GM12878 (cell line): Measurements from ENCODE around the gene SRBD1. TPM values are rescaled to one million over a fixed set of nuclear protein-coding genes. Genes with fewer than 3 reads are reported as not detected.

ENCODE experiments used
- ATAC-seq: fragments of 200-7000 bp; cut with Tn5 transposase; 3 replicates; pipeline ENCODE4 v1.9.1; 2020; ENCODE audit warnings: mild to moderate bottlenecking, moderate library complexity
- BruUV-seq: library from RNA; stranded (reverse); fragments of 400-500 nt; replicated peaks from 2 replicates; lab custom pipeline; 2021; lab: Mats Ljungman, UMichigan
- CTCF ChIA-PET: fragments of 300-600 bp; sonication (Branson Sonifier 250); formaldehyde crosslinking; extraction: SDS; loops from one replicate; lab custom pipeline; 2021; ENCODE audit warnings: inconsistent platforms; lab: Yijun Ruan, JAX
- POLR2A ChIA-PET: fragments of 350-600 bp; formaldehyde crosslinking; extraction: SDS; loops from one replicate; lab custom pipeline; 2021; ENCODE audit warnings: inconsistent platforms; lab: Charles Lee
- RAD21 ChIA-PET: fragments of 300-600 bp; sonication (Branson Sonifier 250); formaldehyde crosslinking; loops from one replicate; lab custom pipeline; 2023; ENCODE audit warnings: antibody characterized with exemption; ENCODE audit not compliant: unreplicated experiment; lab: Charles Lee
- SMC1A ChIA-PET: fragments of 300-600 bp; sonication (Branson Sonifier 250); formaldehyde crosslinking; loops from one replicate; lab custom pipeline; 2023; ENCODE audit not compliant: unreplicated experiment, uncharacterized antibody; lab: Charles Lee
- DNase-seq: peaks from one replicate; pipeline ENCODE4 v3.0.0-alpha.2; 2011; ENCODE audit warnings: low read depth, low spot score
- FAIRE-seq: peaks from 3 replicates; lab custom pipeline; 2011; peaks lifted over from hg19 to GRCh38; lab: Jason Lieb, UNC
- H2AFZ ChIP-seq: 2 replicates; pipeline ENCODE4 v1.6.0; 2011; ENCODE audit warnings: low read depth, low read length, control low read depth; ENCODE audit not compliant: control insufficient read depth
- H3K27ac ChIP-seq: 2 replicates; pipeline ENCODE4 v1.5.1; 2011; ENCODE audit warnings: control low read depth; ENCODE audit not compliant: control insufficient read depth, insufficient read depth
- H3K27me3 ChIP-seq, 2 experiments: replicated peaks in 1 of 2; 2 replicates each; pipeline versions ENCODE4 v1.6.0 to v1.6.1; 2011; ENCODE audit warnings: low read length in 1 of 2; ENCODE audit not compliant: control insufficient read depth in 2 of 2, insufficient read depth in 2 of 2
- H3K36me3 ChIP-seq, 2 experiments: 2 replicates each; pipeline ENCODE4 v1.5.1; 2011; ENCODE audit warnings: low read length in 1 of 2; ENCODE audit not compliant: control insufficient read depth in 2 of 2, insufficient read depth in 2 of 2
- H3K4me1 ChIP-seq: 2 replicates; pipeline ENCODE4 v1.6.1; 2011; ENCODE audit warnings: mild to moderate bottlenecking, low read length, moderate library complexity, mixed read lengths; ENCODE audit not compliant: control insufficient read depth, insufficient read depth
- H3K4me2 ChIP-seq: 2 replicates; pipeline ENCODE4 v1.6.0; 2011; ENCODE audit warnings: control low read depth; ENCODE audit not compliant: control insufficient read depth, insufficient read depth
- H3K4me3 ChIP-seq: fragments of 200-600 bp; sonication (generic); 2 replicates; pipeline ENCODE4 v1.5.1; 2016
- H3K79me2 ChIP-seq: 2 replicates; pipeline ENCODE4 v1.6.0; 2011; ENCODE audit warnings: low read length; ENCODE audit not compliant: control insufficient read depth, insufficient read depth
- H3K9ac ChIP-seq: 2 replicates; pipeline ENCODE4 v1.8.0; 2011; ENCODE audit warnings: low read length, control low read depth, mixed read lengths; ENCODE audit not compliant: control insufficient read depth, insufficient read depth
- H3K9me3 ChIP-seq: replicated peaks from 3 replicates; pipeline ENCODE4 v1.5.1; 2011; ENCODE audit warnings: mild to moderate bottlenecking, low read length; ENCODE audit not compliant: control insufficient read depth, insufficient read depth
- H4K20me1 ChIP-seq: 2 replicates; pipeline ENCODE4 v1.6.0; 2011; ENCODE audit not compliant: control insufficient read depth, insufficient read depth
- BACH1 ChIP-seq: fragments of 450-650 bp; IDR thresholded peaks from 2 replicates; pipeline ENCODE4 v1.6.1; 2017; ENCODE audit warnings: mild to moderate bottlenecking, borderline replicate concordance
- BCL11A ChIP-seq: IDR thresholded peaks from 2 replicates; pipeline ENCODE4 v1.6.1; 2011; ENCODE audit warnings: low read depth, low read length
- BMI1 ChIP-seq: fragments of 450-650 bp; IDR thresholded peaks from 2 replicates; pipeline ENCODE4 v1.6.1; 2016; ENCODE audit warnings: mild to moderate bottlenecking, moderate library complexity, borderline replicate concordance
- BRCA1 ChIP-seq: IDR thresholded peaks from 2 replicates; pipeline ENCODE4 v1.6.1; 2011; ENCODE audit warnings: low read depth, low read length, improper control_type of control experiment
- CBX5 ChIP-seq: sonication (generic); IDR thresholded peaks from 2 replicates; pipeline ENCODE4 v1.6.1; 2016; ENCODE audit warnings: low read depth, moderate library complexity, mild to moderate bottlenecking, inconsistent platforms
- EED ChIP-seq: sonication (generic); IDR thresholded peaks from 2 replicates; pipeline ENCODE4 v1.6.1; 2016; ENCODE audit warnings: antibody characterized with exemption, low read depth
- HCFC1 ChIP-seq: fragments of 150-350 bp; IDR thresholded peaks from 2 replicates; pipeline ENCODE4 v1.6.1; 2014; ENCODE audit warnings: low read length
- JUNB ChIP-seq: IDR thresholded peaks from 2 replicates; pipeline ENCODE4 v1.6.1; 2016; ENCODE audit warnings: antibody characterized with exemption, mild to moderate bottlenecking
- KLF5 ChIP-seq: fragments of 450-650 bp; IDR thresholded peaks from 2 replicates; pipeline ENCODE4 v1.6.1; 2014; ENCODE audit warnings: mild to moderate bottlenecking; ENCODE audit not compliant: partially characterized antibody
- MTA2 ChIP-seq: fragments of 450-650 bp; IDR thresholded peaks from 2 replicates; pipeline ENCODE4 v1.6.1; 2016; ENCODE audit warnings: low read depth, mild to moderate bottlenecking, moderate library complexity
- NBN ChIP-seq: fragments of 450-650 bp; IDR thresholded peaks from 2 replicates; pipeline ENCODE4 v1.6.1; 2016
- POLR2AphosphoS2 ChIP-seq: IDR thresholded peaks from 2 replicates; pipeline ENCODE4 v1.6.1; 2011; ENCODE audit warnings: low read depth, mild to moderate bottlenecking, low read length, improper control_type of control experiment, moderate library complexity
- RCOR1 ChIP-seq: conservative IDR thresholded peaks from 2 replicates; pipeline ENCODE4 v1.6.1; 2012; ENCODE audit warnings: low read depth, low read length, improper control_type of control experiment
- SP1 ChIP-seq: IDR thresholded peaks from one replicate; pipeline ENCODE4 v1.6.1; 2011; ENCODE audit warnings: low read depth, low read length
- SUPT20H ChIP-seq: IDR thresholded peaks from 2 replicates; pipeline ENCODE4 v1.6.1; 2011; ENCODE audit warnings: low read depth, mild to moderate bottlenecking, low read length, moderate library complexity, borderline replicate concordance; ENCODE audit not compliant: control insufficient read depth
- TCF3 ChIP-seq: IDR thresholded peaks from 2 replicates; pipeline ENCODE4 v1.6.1; 2012; ENCODE audit warnings: low read depth, mild to moderate bottlenecking, low read length, borderline replicate concordance; ENCODE audit not compliant: insufficient read depth
- ZSCAN29 ChIP-seq: fragments of 450-650 bp; IDR thresholded peaks from 2 replicates; pipeline ENCODE4 v1.6.1; 2017; ENCODE audit warnings: mild to moderate bottlenecking, moderate library complexity
- WGBS: methylation state at CpG from one replicate; pipeline ENCODE4 v1.1.6; 2016; ENCODE audit warnings: low lambda C conversion rate; ENCODE audit not compliant: insufficient replicate concordance, insufficient coverage; ENCODE audit errors: missing lambda C conversion rate; 5-methylcytosine and 5-hydroxymethylcytosine counted together
- in situ Hi-C: fragments of 300-500 bp; cut with MboI; formaldehyde crosslinking; loops from 9 replicates; pipeline ENCODE4 v1.14.3; 2018; ENCODE audit warnings: mixed read lengths
- intact Hi-C: fragments of 100-400 bp; cut with micrococcal nuclease; formaldehyde crosslinking; loops from one replicate; pipeline ENCODE4 v1.14.2; 2022; ENCODE audit not compliant: unreplicated experiment
- polyA plus RNA-seq, 11 experiments: library from polyadenylated mRNA; depleted of rRNA in 4 of 11; unstranded in 6 of 11; stranded (reverse) in 5 of 11; fragments of >200 nt; fragmentation: Nextera tagmentation in 4 of 11; fragmentation: Illumina TruSeq in 1 of 11; extraction: Ambion mirVana in 4 of 11; extraction: Trizol in 1 of 11; gene quantifications; 1 replicate in 1 of 11; 2 replicates in 10 of 11; pipeline versions ENCODE4 v1.2.1 to v1.2.3, GENCODE V29; 2011 to 2016; ENCODE audit warnings: inconsistent platforms in 2 of 11, missing spikeins in 2 of 11, low read depth in 1 of 11
- total RNA-seq, 4 experiments: library from RNA; depleted of rRNA in 3 of 4; stranded (reverse); fragments of >200 nt in 3 of 4; fragmentation: Illumina TruSeq in 1 of 4; extraction: Trizol in 1 of 4; gene quantifications; 2 replicates each; pipeline versions ENCODE4 v1.2.1 to v1.2.3, GENCODE V29; 2013 to 2021
- TF ChIP-seq, protein P1 (sequence below): IDR thresholded peaks from 2 replicates; pipeline ENCODE4 v1.6.1; 2011; ENCODE audit warnings: mild to moderate bottlenecking, low read depth, low read length, moderate library complexity; ENCODE audit not compliant: insufficient replicate concordance
- TF ChIP-seq, protein P2 (sequence below): IDR thresholded peaks from 2 replicates; pipeline ENCODE4 v1.6.1; 2011; ENCODE audit warnings: borderline replicate concordance, low read depth, mild to moderate bottlenecking, moderate library complexity, mixed read lengths, low read length; ENCODE audit not compliant: insufficient read depth; ENCODE audit errors: extremely low read length
- TF ChIP-seq, protein P3 (sequence below): fragments of 450-650 bp; IDR thresholded peaks from 2 replicates; pipeline ENCODE4 v1.6.1; 2017; ENCODE audit warnings: mild to moderate bottlenecking, low read depth, inconsistent platforms; ENCODE audit not compliant: poor library complexity, severe bottlenecking

The SRBD1 gene
- total and polyA plus RNA-seq, 10 of the 15 experiments (the other 5 are each of a cell fraction or from before 2014, with no cell fraction given) = 9.7 to 33.1 (median 20.1) TPM

DNA sequence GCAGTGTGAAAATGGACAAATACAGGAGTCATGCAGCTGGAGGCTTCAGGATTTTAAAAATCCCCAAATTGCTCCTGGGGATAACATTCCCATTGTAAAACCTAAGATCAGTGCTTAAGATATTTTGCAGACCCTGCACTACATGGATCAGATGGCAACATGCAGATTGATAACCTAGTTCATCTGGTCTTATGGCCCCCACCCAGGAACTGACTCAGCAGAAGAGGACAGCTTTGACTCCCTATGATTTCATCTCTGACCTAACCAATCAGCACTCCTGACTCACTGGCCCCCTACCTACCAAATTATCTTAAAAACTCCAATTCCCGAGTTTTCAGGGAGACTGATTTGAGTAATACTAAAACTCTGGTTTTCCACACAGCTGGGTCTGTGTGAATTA lies 20.0 kb downstream of the SRBD1 start:
- DNase-seq (no peak), ATAC-seq (no peak), FAIRE-seq (no peak)
- Histone ChIP-seq H3K9ac (no peak overlapping the region), H3K79me2 (peaks cover 4% of the 10 kb centered on the region; the same call in 1 of the 2 replicates), H3K9me3 (no peaks in the 10 kb centered on the region; the same call in 2 of the 3 replicates), H3K27ac (no peak overlapping the region), H3K4me3 (no peak overlapping the region), H3K27me3 (no peaks in the 10 kb centered on the region), H3K4me2 (no peak overlapping the region), H3K4me1 (no peaks in the 10 kb centered on the region), H3K36me3 (peaks cover 0 to 9% of the 10 kb centered on the region in 2 experiments; a peak in 2 of 4 replicates), H2AFZ (no peak overlapping the region), H4K20me1 (no peaks in the 10 kb centered on the region)
- intact Hi-C loops (no loop called here), in situ Hi-C loops (no loop called here)
- ChIA-PET RAD21 (no interaction called here), CTCF (no interaction called here), SMC1A (no interaction called here), POLR2A (interaction anchor here (0.6 kb wide), 1 partner anchor 152 kb away, joined by 3 read pairs; no protein-coding TSS in a partner anchor)
- TF ChIP-seq SUPT20H = no peak
- no peak for TF ChIP-seq KLF5
- no peak for TF ChIP-seq RCOR1
- TF ChIP-seq BACH1 = no peak
- TF ChIP-seq, protein P1, sequence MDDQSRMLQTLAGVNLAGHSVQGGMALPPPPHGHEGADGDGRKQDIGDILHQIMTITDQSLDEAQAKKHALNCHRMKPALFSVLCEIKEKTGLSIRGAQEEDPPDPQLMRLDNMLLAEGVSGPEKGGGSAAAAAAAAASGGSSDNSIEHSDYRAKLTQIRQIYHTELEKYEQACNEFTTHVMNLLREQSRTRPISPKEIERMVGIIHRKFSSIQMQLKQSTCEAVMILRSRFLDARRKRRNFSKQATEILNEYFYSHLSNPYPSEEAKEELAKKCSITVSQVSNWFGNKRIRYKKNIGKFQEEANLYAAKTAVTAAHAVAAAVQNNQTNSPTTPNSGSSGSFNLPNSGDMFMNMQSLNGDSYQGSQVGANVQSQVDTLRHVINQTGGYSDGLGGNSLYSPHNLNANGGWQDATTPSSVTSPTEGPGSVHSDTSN = no peak
- no peak for TF ChIP-seq NBN
- no peak for TF ChIP-seq JUNB
- TF ChIP-seq POLR2AphosphoS2 = no peak
- TF ChIP-seq, protein P2, sequence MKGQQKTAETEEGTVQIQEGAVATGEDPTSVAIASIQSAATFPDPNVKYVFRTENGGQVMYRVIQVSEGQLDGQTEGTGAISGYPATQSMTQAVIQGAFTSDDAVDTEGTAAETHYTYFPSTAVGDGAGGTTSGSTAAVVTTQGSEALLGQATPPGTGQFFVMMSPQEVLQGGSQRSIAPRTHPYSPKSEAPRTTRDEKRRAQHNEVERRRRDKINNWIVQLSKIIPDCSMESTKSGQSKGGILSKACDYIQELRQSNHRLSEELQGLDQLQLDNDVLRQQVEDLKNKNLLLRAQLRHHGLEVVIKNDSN = no peak
- TF ChIP-seq CBX5 = no peak
- no peak for TF ChIP-seq HCFC1
- TF ChIP-seq BCL11A = no peak
- TF ChIP-seq MTA2 = no peak
- TF ChIP-seq BMI1 = no peak
- no peak for TF ChIP-seq ZSCAN29
- TF ChIP-seq TCF3 = no peak
- TF ChIP-seq SP1 = no peak
- TF ChIP-seq EED = no peak
- TF ChIP-seq, protein P3, sequence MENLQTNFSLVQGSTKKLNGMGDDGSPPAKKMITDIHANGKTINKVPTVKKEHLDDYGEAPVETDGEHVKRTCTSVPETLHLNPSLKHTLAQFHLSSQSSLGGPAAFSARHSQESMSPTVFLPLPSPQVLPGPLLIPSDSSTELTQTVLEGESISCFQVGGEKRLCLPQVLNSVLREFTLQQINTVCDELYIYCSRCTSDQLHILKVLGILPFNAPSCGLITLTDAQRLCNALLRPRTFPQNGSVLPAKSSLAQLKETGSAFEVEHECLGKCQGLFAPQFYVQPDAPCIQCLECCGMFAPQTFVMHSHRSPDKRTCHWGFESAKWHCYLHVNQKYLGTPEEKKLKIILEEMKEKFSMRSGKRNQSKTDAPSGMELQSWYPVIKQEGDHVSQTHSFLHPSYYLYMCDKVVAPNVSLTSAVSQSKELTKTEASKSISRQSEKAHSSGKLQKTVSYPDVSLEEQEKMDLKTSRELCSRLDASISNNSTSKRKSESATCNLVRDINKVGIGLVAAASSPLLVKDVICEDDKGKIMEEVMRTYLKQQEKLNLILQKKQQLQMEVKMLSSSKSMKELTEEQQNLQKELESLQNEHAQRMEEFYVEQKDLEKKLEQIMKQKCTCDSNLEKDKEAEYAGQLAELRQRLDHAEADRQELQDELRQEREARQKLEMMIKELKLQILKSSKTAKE = no peak
- TF ChIP-seq BRCA1 = no peak
- 95% methylated on average over 1 of the region's 1 CpG for WGBS
- no TSS peak for BruUV-seq
